IgD-negative memory B cell (primary cell): ENCODE measurements around the gene ERC1. TPM values are rescaled to one million over a fixed set of nuclear protein-coding genes. Genes with fewer than 3 reads are reported as not detected.
A peak's percentile ranks its signal among the peaks of the same experiment; 100 is the strongest.

ENCODE experiments used
- H3K27ac Mint-ChIP-seq, 3 donors: one replicate each; pipeline ENCODE4 v1.8.0; 2020 to 2022; ENCODE audit warnings: mild to moderate bottlenecking in 3 of 3, mixed read lengths in 3 of 3, moderate library complexity in 1 of 3
- H3K27me3 Mint-ChIP-seq: one replicate; pipeline ENCODE4 v1.8.0; 2021; ENCODE audit warnings: mixed read lengths
- H3K36me3 Mint-ChIP-seq: one replicate; pipeline ENCODE4 v1.8.0; 2020; ENCODE audit warnings: mild to moderate bottlenecking, mixed read lengths
- H3K4me1 Mint-ChIP-seq, 3 donors: one replicate each; pipeline ENCODE4 v1.8.0; 2020 to 2022; ENCODE audit warnings: mixed read lengths in 3 of 3, mild to moderate bottlenecking in 1 of 3
- H3K4me3 Mint-ChIP-seq, 4 donors: one replicate each; pipeline ENCODE4 v1.8.0; 2020 to 2022; ENCODE audit warnings: mild to moderate bottlenecking in 4 of 4, mixed read lengths in 4 of 4, moderate library complexity in 3 of 4
- H3K9me3 Mint-ChIP-seq, 3 donors: one replicate each; pipeline ENCODE4 v1.8.0; 2020 to 2021; ENCODE audit warnings: mixed read lengths in 3 of 3, mild to moderate bottlenecking in 1 of 3
- polyA plus RNA-seq: library from polyadenylated mRNA; unstranded; fragments of 300-500 nt; fragmentation: Illumina TruSeq; gene quantifications from one replicate; pipeline ENCODE4 v1.2.3, GENCODE V29; 2021

Gene ERC1
- polyA plus RNA-seq, 1 donor from 2014 or later, result 16.5 TPM

DNA sequence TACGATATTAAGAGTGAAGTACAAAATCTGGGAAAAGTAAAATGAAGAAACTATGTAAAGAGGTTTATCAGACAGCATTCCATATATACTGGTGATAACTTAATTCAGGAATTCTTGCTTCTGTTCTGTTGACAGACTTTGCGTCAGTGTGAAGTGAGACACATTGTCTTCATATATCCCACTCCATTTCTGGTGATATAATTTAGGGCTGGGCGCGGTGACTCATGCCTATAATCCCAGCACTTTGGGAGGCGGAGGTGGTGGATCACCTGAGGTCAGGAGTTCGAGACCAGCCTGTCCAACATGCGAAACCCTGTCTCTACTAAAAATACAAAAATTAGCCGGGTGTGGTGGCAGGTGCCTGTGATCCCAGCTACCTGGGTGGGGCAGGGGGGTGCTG lies 21.2 kb upstream of the ERC1 start:
- H3K27ac Mint-ChIP-seq, result no peak overlapping the region
- H3K27me3 Mint-ChIP-seq, result no peaks in the 10 kb centered on the region
- no peaks in the 10 kb centered on the region for H3K9me3 Mint-ChIP-seq
- peaks cover 1% of the 10 kb centered on the region for H3K36me3 Mint-ChIP-seq
- H3K4me1 Mint-ChIP-seq, result no peaks in the 10 kb centered on the region
- no peak overlapping the region for H3K4me3 Mint-ChIP-seq

DNA sequence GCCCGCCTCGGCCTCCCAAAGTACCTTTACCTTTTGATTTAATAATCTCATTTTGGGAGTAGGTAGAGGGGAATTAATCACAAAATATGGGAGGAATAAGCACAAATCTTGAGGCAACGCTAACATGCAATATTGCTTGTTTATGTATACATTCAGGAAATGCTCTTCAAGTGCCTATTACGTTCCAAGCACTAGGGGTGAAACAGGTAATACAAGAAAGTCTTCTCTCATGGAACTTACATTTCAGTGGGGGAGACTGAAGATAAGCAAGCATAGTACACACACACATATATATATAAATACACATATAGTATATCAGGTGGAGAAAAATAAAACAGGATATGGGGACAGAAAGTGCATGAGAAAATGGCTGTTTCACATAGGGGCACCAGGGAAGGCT lies 19.0 kb upstream of the ERC1 start:
- H3K36me3 Mint-ChIP-seq, result no peaks in the 10 kb centered on the region
- H3K4me1 Mint-ChIP-seq, result no peaks in the 10 kb centered on the region
- H3K4me3 Mint-ChIP-seq, result no peak overlapping the region
- no peaks in the 10 kb centered on the region for H3K27me3 Mint-ChIP-seq
- H3K9me3 Mint-ChIP-seq, result no peaks in the 10 kb centered on the region
- no peak overlapping the region for H3K27ac Mint-ChIP-seq

DNA sequence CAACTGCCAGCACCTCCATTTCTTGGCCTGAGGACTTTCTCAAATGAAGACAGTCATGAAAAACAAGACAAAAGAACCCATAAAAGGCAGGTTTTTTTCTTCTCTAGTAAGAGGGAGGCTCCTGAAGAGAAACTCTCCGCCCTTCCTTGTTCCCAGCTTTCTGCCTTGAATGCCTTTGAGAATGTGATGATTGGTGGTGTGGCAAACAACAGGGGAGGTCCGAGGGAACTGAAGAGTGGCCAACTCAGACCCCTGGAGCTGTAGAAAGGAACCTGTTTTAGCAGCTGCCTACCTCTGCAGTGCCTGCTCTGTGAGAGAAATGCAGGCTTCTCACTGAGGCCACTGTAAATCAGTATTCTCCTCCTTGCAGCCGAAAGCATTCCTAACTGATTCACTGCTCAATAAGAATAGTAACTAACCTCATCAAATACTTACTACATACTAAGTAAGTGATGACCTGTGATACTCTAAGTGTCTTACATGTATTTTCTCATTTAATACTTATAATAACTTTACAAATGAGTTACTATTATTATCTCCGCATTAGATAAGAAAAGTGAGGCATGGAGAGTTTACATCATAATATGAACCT lies 16.7 kb upstream of the ERC1 start:
- no peaks in the 10 kb centered on the region for H3K27me3 Mint-ChIP-seq
- no peaks in the 10 kb centered on the region for H3K36me3 Mint-ChIP-seq
- H3K4me3 Mint-ChIP-seq, result no peak overlapping the region
- no peak overlapping the region for H3K27ac Mint-ChIP-seq
- peaks cover 0 to 3% (median 0%) of the 10 kb centered on the region in 3 donors for H3K9me3 Mint-ChIP-seq
- H3K4me1 Mint-ChIP-seq, result peaks cover 0 to 1% (median 0%) of the 10 kb centered on the region in 3 donors

DNA sequence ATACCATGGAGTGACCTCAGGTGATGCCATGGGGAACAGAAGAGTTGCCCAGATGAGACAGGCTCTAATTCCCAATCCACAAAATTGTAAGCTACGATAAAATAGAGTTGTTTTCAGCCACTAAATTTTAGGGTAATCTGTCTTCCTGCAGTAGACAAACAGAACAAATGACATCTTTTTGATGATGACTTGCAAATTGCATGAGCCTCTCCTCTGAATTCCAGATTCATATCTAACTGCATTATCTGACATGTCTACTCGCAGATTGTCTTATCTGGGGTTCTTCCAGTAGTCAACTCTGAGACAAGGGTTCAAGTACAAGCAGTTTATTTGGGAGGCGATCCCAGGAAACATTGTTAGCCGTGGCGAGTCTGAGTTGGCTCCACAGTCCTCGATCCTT lies 14.4 kb upstream of the ERC1 start:
- peaks cover 0 to 3% (median 0%) of the 10 kb centered on the region in 3 donors for H3K9me3 Mint-ChIP-seq
- H3K4me1 Mint-ChIP-seq, result peaks cover 0 to 2% (median 1%) of the 10 kb centered on the region in 3 donors
- no peak overlapping the region for H3K27ac Mint-ChIP-seq
- no peaks in the 10 kb centered on the region for H3K27me3 Mint-ChIP-seq
- no peak overlapping the region for H3K4me3 Mint-ChIP-seq
- no peaks in the 10 kb centered on the region for H3K36me3 Mint-ChIP-seq

DNA sequence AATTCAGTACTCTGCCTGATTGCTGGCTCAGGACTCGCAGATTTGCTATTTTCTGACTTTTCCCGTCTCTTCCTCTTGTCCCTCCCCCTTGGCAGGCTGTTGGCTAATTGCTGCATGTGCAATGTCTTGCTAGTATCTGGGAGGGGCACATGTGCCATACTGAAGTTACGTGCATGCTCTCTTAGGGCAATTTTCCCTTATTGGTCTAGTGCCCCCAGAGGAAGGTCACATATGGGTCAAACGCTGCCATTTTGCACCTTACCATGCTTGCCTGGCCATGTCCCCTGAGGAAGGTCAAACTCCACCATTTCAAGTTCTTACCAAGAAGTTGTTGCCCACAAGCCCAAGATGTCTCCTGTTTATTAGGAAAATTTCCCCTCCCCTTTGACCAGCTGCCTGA lies 13.9 kb upstream of the ERC1 start:
- Mint-ChIP-seq H3K4me3 (peak overlapping the region in 1 of 4 donors; percentile 70), H3K27me3 (no peaks in the 10 kb centered on the region), H3K36me3 (no peaks in the 10 kb centered on the region), H3K9me3 (peaks cover 0 to 3% (median 0%) of the 10 kb centered on the region in 3 donors), H3K4me1 (peaks cover 0 to 2% (median 1%) of the 10 kb centered on the region in 3 donors), H3K27ac (no peak overlapping the region)

DNA sequence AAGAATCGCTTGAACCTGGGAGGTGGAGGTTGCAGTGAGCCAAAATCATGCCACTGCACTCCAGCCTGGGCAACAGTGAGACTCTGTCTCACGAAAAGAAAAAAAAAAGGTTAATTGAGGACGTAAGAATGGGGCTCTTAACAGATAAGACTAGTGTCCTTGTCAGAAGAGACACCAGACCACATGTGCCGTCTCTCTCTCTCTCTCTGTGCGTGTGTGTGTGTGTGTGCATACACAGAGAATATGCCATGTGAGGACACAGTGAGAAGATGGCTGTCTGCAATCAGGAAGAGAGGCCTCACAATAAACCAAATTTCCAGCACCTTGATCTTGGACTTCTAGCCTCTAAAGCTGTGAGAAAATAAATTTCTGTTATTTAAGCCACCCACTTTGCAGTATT lies 11.7 kb upstream of the ERC1 start:
- no peak overlapping the region for H3K4me3 Mint-ChIP-seq
- H3K4me1 Mint-ChIP-seq, result peaks cover 0 to 2% (median 1%) of the 10 kb centered on the region in 3 donors
- H3K27me3 Mint-ChIP-seq, result no peaks in the 10 kb centered on the region
- H3K27ac Mint-ChIP-seq, result no peak overlapping the region
- no peaks in the 10 kb centered on the region for H3K36me3 Mint-ChIP-seq
- H3K9me3 Mint-ChIP-seq, result peaks cover 0 to 3% (median 0%) of the 10 kb centered on the region in 3 donors

DNA sequence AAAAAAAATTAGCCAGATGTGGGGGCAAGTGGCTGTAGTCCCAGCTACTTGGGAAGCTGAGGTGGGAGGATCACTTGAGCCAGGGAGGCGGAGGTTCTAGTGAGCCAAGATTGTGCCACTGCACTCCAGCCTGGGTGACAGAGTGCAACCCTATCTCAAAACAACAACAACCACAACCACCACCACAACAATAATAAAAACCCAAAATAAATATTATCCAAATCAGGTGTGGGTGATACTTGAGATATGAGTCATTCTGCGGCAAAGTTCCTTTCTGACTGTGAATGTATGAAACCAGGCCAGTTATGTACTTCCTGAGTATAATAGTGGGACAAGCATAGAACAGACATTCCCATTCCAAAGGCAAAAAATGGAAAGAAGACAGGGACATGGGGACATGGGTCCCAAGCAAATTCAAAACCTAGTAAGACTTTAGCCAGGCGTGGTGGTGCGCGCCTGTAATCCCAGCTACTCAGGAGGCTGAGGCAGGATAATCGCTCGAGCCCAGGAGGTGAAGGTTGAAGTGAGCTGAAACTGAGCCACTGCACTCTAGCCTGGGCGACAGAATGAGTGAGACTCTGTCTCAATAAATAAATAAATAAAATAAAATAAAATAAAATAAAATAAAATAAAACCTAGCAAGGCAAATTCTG lies 9.7 kb upstream of the ERC1 start:
- Mint-ChIP-seq H3K4me3 (no peak overlapping the region), H3K36me3 (no peaks in the 10 kb centered on the region), H3K4me1 (peaks cover 0 to 2% (median 1%) of the 10 kb centered on the region in 3 donors), H3K9me3 (peaks cover 0 to 3% (median 0%) of the 10 kb centered on the region in 3 donors), H3K27me3 (no peaks in the 10 kb centered on the region), H3K27ac (no peak overlapping the region)

DNA sequence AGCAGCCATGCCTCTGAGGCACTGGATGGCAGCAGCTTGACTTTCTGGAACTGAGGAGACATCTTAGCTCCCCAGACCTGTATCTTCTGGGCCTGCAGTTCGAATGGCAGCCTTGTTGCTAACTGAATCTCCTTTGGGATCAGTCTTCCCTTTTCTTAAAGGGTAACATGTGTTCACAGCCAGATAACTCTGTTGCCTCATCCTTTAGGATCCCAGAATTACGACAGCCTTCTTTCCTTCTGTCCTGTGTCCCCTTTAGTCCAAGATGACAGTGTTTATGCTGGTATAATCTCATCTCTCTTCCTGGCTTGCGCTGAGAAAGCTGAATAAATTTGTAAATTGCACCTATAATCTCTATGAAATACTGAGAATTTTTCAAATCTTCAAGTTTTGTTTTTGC lies 9.1 kb upstream of the ERC1 start:
- Mint-ChIP-seq H3K4me3 (no peak overlapping the region), H3K9me3 (peaks cover 0 to 3% (median 0%) of the 10 kb centered on the region in 3 donors), H3K36me3 (no peaks in the 10 kb centered on the region), H3K4me1 (peaks cover 0 to 4% (median 1%) of the 10 kb centered on the region in 3 donors), H3K27me3 (no peaks in the 10 kb centered on the region), H3K27ac (no peak overlapping the region)

DNA sequence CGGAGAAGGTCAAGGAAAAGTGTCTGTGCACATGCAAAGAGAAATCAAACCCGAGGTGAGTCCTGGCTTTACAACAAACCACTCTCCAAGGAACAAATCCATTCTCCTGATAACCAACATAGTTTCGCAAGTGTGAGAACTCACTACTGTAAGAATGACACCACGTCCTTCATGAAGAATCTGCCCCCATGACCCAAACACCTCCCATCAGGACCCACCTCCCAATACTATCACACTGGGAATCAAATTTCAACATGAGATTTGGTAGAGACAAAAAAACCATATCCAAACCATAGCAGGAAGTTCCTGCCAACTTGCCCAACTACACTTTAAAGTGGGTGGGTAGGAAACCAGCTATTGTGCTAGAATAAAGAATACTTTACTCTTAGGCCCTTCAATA lies 2.4 kb upstream of the ERC1 start:
- H3K4me3 Mint-ChIP-seq, result peak overlapping the region in 2 of 4 donors; percentile 31 to 72
- H3K27ac Mint-ChIP-seq, result peak overlapping the region in 1 of 3 donors; percentile 83
- H3K36me3 Mint-ChIP-seq, result no peaks in the 10 kb centered on the region
- H3K27me3 Mint-ChIP-seq, result no peaks in the 10 kb centered on the region
- peaks cover 5 to 20% (median 9%) of the 10 kb centered on the region in 3 donors for H3K4me1 Mint-ChIP-seq
- H3K9me3 Mint-ChIP-seq, result no peaks in the 10 kb centered on the region

DNA sequence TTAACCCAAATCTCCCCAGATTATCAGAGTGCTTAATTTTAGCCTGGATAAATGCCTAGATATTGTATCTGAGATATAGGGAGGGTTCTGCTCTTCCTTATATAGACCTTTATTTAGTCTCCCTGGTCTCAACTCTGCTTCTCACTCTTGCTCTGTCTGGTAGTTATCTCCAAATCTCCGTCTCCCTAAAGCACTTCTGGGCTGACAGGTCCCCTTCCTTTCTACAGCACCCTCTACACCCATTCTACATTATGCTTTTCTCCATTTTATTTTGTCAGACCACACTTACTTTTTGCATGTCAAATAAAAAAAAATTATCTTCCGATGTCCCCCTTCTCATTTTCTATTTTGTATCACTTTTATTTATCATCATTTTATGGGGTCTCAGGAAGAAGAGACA lies 2.0 kb upstream of the ERC1 start:
- Mint-ChIP-seq H3K36me3 (no peaks in the 10 kb centered on the region), H3K9me3 (no peaks in the 10 kb centered on the region), H3K4me3 (peak overlapping the region in 2 of 4 donors; percentile 72 to 87), H3K4me1 (peaks cover 5 to 20% (median 9%) of the 10 kb centered on the region in 3 donors), H3K27me3 (no peaks in the 10 kb centered on the region), H3K27ac (peak overlapping the region in 1 of 3 donors; percentile 83)

DNA sequence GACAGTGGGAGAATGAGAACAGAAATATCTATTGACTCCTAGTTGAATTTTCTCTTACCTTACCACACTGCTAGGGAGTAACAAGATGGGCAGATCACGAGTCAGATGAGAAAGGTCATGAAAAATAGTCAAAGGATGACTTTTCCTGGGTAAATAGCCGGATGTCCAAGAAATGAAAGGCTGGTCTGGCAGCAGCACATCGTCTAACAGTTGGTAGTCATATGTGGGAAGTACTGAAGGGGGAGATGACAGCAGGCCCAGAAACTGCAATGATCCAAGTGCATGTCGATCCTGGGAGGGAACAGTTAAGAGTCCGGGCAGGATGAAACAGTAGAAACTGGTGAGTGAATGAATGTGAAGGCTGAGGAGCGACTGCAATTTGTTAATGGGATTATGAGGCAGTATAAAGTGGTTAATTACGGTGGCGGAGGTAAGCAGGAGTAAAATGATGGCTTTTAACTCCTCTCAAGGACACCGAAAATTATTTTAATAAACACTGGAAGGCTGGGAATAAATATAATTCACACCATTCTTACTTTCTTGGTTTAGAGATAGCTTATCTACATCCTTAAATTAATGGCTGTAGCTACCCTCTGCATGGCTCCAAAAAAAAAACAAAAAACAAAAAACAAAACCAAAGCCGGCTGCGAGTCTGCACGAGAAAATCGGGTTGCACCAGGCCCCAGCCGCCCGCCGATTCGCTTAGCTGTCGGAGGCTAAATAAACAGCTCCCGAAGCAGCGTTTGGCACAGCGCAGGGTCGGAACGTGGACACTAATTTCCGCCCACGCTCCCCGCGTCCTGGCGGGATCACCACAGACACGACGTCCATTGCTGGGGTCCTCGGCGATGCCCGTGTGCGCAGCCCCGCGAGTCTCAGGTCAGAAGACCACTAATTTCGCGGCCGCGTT lies 1.0 kb upstream of the ERC1 start:
- Mint-ChIP-seq H3K27ac (peak overlapping the region; percentile 65 to 86 (median 83)), H3K36me3 (no peaks in the 10 kb centered on the region), H3K27me3 (no peaks in the 10 kb centered on the region), H3K4me1 (peaks cover 5 to 23% (median 9%) of the 10 kb centered on the region in 3 donors), H3K4me3 (peak overlapping the region; percentile 72 to 97 (median 88)), H3K9me3 (no peaks in the 10 kb centered on the region)

DNA sequence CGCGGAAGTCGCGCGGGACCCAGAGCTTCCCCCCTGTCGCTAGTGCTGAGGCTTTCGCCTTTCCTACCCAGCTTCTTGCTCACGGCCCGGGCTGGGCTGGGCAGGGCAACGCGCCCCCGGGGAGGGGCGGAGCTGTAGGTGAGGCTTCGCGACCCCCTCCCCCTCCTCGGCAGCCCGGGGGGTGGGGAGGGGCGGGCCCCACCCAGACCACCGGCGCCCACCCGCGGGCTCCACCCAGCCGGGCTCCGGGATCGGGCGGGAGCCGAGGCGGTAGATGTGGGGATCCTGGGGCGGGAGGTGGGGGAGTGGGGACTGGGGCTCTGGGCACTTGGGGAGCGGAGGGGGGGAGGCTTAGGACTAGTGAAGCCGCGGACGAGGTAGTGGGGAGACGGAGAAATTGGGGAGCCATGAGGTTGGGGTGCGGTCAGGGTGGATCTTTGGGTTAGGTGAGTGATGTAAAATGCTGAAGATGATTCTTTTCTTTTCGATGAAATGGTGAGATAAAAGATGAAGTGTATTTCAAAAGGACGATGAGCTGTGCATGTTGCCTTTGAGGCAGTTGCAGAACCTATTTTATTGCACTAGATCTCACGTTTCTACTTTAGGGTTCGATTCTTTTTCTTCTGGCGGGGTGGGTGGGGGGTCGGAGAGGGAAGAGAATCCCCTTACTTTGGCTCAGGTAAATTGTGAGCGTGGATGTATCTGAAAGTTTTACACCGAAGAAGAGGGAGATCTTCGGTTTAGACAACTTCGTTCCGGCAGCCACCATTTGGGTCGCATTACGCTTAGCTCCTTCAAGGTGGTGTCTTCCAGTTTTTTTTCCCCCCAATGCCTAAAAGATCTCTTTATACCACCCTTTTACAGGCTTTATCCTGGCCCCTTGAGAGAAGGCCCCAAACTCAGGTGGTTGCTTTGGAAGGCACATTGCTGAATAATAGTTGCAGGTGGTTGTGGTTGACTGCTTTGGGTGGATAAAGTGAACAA lies 619 bp downstream of the ERC1 start:
- H3K27me3 Mint-ChIP-seq, result no peaks in the 10 kb centered on the region
- H3K36me3 Mint-ChIP-seq, result no peaks in the 10 kb centered on the region
- peak overlapping the region; percentile 28 to 95 (median 90) for H3K27ac Mint-ChIP-seq
- peak overlapping the region; percentile 72 to 99 (median 98) for H3K4me3 Mint-ChIP-seq
- peaks cover 9 to 32% (median 12%) of the 10 kb centered on the region in 3 donors for H3K4me1 Mint-ChIP-seq
- H3K9me3 Mint-ChIP-seq, result no peaks in the 10 kb centered on the region

DNA sequence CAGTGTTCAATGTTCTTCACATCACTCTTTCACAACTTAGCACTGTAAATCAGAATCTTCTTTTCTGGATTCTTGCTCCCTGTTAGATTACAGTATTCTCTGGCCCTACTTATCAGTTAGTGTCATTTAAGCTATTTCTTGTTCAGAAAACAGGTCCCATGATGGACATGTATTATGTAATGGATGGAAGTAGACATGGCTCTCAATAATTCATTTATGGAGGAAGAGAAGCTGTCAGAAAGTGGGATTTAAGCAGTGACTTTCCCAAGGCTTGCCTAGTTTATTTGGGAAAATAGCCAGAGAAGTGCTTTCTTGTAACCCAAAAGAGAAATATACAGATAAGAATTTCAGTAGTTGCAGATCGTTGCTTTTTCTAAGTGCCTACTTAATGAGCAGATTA lies 1.6 kb downstream of the ERC1 start:
- H3K36me3 Mint-ChIP-seq, result no peaks in the 10 kb centered on the region
- H3K4me1 Mint-ChIP-seq, result peaks cover 12 to 36% (median 16%) of the 10 kb centered on the region in 3 donors
- no peaks in the 10 kb centered on the region for H3K9me3 Mint-ChIP-seq
- peak overlapping the region; percentile 72 to 99 (median 98) for H3K4me3 Mint-ChIP-seq
- no peaks in the 10 kb centered on the region for H3K27me3 Mint-ChIP-seq
- peak overlapping the region in 2 of 3 donors; percentile 28 to 95 for H3K27ac Mint-ChIP-seq

DNA sequence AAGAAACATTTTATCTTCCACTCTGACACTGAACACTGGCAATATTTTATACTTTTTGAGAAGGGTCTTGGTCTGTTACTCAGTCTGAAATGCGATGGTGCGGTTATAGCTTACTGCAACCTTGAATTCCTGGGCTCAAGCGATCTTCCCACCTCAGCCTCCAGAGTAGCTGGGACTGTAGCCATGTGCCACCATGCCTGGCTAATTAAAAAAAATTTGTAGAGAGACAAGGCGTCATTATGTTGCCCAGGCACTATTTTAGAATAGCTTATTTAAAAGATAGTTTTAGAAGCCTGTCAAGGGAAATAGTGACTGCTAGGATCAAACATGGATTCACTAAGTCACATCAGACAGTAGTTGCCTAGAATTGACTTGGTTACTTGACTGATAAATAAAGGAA lies 5.9 kb downstream of the ERC1 start:
- H3K4me1 Mint-ChIP-seq, result peaks cover 7 to 37% (median 19%) of the 10 kb centered on the region in 3 donors
- H3K27ac Mint-ChIP-seq, result no peak overlapping the region
- no peak overlapping the region for H3K4me3 Mint-ChIP-seq
- H3K9me3 Mint-ChIP-seq, result no peaks in the 10 kb centered on the region
- peaks cover 7% of the 10 kb centered on the region for H3K36me3 Mint-ChIP-seq
- H3K27me3 Mint-ChIP-seq, result no peaks in the 10 kb centered on the region
